GM21381 (cell line): Measurements from ENCODE around the gene COL4A1.
"Not testable (repeated sequence)": the region's sequence is repeated elsewhere in the genome, so short reads cannot be mapped to it uniquely, and the experiment has no call there.

Experiments used
- ATAC-seq: cut with Tn5 transposase; IDR thresholded peaks from one replicate; pipeline ENCODE4 v1.9.1; 2021; ENCODE audit warnings: mild to moderate bottlenecking, moderate library complexity; ENCODE audit not compliant: unreplicated experiment

COL4A1 gene

DNA sequence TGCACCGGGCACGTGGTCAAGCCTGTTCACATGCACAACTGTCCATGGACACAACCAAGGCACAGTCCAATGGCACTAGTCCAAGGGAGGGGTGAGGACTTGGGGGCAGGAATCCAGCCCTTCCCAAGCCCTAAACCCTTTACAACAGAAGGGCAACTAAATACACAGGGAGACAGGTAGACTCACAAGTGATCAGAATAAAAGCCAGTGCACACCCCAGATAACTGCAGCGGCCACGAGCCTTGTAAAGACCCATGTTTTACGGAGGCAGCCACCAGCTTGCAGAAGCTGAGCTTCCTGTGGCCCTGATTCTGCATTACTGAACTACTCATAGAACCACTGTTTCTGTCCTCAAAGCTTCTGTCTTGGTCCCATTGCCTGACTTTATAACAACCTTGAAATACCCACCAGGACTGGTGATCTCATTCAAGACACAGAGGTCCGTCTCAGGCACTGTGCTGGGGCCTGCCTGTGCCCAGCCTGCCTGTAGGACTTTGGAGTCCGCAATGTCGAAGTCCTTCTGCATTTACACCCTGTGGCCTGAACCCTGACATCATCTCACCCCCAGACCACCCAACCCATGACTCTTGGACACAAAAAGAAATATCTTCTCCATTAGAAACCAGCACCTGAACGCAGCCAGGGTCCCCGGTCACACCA, 181.2 kb downstream of the COL4A1 start:
- ATAC-seq: no peak

DNA sequence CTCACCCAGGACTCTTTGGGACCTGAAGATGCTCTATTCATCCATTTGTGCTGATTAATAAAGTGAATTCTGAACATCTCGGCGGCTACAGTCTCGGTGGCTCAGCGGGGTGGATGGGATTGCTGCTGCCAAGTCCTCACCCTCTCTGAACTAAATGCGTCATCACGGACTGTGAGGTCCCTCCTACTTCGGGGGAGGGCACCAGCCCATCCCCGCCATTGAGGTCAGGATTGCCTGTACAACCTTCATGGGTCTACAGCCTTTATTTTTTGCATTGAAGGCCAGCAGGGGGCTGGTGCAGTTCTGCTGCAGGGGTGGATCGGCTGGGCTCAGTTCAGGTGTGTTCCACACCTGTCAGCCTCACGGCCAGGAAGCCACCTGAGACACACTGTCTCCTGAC, 181.8 kb downstream of the COL4A1 start:
- no peak for ATAC-seq

DNA sequence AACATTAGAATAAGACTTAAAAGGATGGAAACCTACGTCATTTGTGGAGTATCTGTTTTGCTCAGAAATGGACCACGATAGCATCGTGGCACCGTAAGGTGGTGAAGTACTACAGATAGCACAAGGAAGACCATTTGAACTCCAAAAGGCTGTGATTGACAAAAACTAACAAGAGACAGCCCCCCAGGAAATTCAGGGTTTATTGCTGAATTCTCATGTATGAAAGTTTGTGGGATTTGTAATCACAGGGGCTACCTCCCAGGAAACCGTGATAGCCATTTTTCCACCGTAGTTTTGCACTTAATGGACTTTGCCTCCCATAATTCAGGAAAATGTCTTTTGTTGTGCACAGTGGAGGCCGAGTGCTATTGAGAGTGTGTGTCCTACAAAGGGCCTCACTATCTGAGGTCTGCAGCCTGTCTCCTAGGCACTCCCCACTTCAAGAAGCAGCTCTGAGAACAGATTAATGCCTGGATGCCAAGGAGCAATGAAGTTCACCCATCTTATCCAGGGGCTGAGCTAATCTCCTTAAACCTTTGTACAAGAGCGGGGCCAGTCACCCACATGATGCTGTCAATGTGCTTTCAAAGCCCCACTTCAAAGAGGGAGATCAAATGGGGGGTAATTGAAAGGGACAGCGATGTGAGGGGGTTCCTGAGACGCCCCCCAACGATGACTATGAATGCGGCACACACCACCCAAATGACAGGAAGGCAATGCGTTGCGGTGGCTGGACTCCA, 182.6 kb downstream of the COL4A1 start:
- no peak for ATAC-seq

DNA sequence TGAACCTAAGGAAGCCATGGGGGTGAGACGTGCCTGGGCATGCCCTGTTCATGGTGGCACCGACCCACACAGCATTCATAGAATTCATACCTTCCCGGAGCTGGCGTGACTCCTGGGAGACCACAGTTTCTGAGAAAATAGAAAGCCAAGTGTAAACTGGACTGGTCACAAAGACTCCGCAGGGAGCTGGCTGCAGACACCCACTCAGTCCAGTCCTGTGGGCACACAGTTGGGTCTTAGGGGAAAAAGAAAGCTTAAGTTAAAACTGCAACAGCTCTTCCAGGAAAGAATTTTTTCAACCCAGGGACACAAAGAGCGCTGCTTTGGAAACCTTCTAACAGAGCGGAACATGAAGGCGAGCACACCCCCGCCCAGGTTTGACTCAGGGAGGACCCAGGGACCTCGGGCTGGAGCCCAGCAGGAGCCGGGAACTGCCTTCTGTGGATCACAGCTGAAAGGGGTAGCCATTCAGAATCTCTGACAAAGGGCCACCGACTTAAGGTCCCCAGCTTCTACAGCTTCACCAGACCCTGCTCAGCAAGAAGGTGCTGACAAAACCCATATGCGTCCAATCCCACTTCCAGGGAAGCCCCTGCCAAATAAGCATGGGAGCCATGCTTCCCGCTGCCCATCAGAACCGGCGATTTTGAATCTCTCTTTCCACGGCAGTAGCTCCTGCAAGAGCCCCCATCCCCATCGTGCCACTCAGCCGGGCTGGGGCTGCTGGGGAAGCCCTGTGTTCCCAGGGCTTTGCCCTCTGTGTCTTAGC, 183.7 kb downstream of the COL4A1 start:
- no peak for ATAC-seq

DNA sequence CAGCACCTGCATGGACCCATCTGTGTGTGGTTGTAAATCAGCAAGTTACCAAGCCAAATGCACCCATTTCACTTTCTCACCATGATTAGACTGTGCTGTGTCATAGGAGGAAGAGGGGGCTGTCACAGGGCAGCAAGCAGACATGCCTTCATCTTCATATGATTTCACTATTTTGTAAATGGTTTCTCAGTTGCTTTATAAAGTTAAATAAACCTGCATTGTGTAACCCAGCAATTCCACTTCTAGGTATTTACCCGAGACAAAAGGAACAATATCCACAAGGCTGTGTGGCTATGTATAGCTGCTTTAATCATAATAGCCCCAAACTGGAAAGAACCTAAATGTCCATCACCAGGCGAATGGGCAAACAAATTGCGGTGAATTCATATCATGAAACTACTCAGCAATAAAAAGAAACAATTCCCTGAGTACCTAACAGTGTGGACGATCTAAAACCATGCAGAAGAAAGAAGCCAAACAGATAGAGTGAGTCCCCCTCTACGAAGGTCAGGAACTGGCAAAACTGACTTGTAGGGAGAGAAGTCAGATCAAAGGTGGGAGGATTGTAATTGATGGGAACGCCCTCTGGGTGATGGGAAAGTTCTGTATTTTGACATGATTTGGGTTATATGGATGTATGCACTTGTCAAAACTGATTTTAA, 185.4 kb downstream of the COL4A1 start:
- ATAC-seq: no peak

DNA sequence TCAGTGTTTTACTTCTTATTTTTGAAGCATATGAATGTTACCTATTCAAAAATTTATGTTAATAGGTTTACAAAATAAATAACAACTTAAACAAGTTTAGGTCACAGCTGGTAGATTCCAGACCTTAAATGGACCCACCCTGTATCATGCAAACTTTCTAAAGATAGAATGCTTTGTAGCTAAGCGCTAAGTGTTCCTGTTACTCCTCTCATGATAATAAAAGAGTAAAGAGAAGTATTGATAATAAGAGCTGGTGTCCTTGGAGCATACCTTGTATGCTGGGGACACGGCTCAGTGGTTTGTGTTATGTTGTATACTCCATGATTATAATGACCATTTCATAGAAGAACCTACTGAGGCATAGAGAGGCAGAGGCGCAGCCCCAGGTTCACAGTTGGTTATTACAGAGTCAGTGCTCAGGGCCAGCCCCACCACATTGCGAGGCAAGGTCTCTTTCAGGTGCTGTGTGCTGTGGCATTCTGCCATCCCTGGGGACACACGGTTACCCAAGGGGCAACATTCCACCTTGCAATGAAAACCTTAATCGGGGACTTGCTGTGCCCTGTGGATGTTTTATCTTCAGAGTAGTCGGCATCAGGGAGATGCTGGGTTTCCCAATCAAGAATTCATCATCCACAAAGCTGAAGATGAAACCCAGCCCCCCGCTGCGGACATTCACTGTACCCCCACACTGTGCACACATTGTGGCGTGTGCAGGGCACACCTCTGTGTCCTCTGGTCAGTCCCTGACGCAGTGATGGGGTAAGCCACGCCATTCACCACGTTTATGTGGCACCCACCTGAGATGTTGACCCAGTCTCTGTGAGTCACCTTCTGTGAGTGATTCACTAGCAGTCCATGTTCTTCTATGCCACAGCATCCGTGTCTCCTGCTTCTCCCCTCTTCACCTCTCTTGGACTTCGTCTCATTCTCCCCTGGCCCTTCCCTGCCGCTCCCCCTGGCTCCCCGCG, 186.7 kb downstream of the COL4A1 start:
- ATAC-seq: no peak

DNA sequence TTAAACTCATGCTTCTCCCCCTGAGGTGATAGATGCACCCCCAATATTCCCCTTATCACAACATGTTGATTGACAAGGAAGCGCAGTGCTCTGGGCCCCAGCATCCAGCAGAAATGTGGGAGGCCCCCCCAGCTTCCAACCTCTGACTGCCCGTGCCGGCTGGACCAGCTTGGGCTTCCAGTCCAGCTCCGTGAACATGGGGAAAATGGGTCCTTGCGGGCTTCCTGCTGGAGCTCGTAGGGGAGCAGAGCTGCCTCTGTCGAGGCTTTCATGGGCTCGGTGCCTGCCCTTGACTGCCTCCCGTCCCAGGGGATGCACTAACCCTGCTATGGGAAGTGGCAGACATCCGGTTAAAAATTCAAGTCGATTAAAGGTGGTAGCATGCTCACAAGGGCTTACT, 188.9 kb downstream of the COL4A1 start:
- ATAC-seq: no peak

DNA sequence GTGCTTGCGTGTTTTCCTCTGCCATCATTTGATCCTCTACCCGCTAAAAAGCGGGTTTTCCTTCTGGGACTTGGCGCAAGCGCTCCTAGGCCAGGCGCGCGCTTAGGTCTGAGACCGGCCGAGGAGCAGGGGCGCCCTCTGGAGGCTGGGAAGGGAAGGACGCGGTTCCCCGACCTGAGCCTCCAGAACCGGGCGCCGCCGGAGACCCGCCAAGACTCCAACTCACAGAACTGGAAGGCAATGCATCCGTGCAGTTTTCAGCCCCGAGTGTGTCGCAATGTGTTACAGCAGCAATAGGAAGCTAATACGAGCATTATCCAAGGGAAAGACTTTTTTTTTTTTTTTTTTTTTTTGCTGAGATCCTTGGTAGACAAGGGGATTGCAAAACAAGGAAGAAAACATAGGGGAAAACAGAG, 190.9 kb downstream of the COL4A1 start:
- ATAC-seq: peak; percentile 78

DNA sequence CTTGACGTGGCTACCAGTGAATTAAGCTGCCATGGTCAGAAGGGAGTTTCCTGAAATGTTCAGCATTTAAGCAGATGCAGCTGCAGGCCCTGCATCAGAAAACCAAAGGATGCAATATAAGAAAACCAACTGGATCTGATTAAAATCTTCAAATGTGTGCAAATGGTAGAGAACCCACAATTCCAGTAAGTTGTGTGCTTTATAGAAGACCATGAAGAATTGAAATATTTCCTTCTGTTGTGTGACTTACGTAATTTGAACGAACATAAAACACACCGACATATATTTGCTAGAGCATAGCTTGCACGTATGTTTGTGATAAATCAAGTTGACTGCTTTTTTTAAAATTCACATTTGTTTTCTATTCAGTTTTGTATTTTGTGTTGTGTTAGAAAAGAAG, 191.4 kb downstream of the COL4A1 start:
- ATAC-seq: no peak

DNA sequence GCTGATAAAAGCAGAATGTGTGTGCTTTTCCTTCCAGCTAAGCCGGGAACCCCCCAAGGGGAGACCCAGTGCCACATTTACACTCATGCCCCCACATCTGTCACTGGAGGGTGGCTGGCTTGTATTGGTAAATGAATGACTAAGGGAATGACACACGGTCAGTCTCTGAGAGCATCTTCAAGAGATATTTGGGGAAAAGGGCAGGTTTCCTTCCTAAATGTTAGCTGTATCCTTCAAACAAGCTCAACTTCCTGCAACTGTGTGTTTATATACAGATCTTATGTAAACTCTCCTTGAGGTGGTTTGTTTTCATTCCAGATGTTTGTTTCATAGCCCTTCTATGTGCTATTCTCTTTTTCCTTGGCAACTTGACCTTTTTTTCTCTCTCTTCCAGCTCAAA, 192.6 kb downstream of the COL4A1 start:
- no peak for ATAC-seq

DNA sequence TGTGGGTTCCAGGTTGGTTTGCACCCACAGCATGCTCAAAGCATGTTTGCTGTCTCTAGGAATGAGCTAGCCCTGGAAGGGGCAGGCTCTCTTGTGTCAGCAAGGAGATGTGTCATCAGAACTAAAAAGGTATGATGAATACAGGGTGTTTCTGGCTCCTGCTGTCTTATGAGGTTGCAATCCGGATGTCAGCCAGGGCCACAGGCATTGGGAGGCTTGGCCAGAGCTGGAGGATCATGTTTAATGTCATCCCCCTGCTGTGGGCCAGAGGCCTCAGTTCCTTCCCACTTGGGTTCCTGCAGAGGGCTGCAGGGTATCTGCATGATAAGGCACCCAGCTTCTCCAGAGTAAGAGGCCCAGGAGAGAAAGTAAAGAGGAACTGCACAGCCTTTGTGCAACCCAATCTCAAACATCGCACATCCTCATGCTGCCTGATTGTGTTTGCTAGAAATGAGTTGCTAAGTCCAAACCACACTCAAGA, 193.6 kb downstream of the COL4A1 start:
- ATAC-seq: no peak

DNA sequence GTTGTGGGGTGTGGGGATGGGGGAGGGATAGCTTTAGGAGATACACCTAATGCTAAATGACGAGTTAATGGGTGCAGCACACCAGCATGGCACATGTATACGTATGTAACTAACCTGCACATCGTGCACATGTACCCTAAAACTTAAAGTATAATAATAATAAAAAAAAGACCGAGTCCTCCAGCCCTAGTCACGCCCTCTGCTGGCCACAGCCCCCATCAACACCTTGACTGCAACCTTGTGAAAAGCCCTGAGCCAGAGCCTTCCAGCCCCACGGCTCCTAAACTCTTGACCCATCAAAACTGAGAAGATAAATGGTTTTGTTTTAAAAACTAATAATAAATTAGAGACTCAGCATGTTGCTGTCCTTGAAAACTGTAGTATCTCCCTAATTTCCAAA, 194.6 kb downstream of the COL4A1 start:
- not testable (repeated sequence) for ATAC-seq

DNA sequence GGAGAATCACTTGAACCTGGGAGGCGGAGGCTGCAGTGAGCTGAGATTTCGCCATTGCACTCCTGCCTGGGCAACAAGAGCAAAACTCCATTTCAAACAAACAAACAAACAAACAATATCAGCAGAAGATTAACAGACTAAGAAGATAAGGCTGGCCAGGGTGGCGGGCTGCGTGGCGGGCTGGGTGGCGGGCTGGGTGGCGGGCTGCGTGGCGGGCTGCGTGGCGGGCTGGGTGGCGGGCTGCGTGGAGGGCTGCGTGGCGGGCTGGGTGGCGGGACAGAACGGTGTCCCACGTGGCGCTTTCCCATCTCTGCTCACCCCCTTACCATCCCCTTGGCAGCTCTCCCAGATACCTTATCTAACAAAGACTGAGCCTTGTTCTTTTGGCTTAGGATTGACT, 196.2 kb downstream of the COL4A1 start:
- no peak for ATAC-seq

DNA sequence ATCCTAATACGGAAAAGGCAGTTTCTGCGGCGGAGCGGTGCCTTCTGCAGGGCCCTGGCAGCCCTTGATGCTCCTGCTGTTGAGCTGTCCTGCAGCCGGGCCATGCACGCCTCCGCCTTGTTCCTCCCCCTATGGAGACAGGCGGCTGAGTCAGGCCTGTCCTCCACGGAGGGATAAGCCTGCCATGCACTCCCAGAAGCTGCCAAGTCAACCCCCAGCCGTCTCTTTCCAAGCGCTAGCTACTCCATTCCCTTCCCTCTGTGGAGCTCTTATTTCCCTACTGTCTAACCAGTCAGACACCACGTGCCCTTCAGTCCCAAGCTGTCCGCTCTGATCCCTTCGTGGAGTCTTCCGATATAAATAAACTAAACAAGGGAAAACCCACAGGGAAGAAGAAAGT, 197.0 kb downstream of the COL4A1 start:
- ATAC-seq: no peak

DNA sequence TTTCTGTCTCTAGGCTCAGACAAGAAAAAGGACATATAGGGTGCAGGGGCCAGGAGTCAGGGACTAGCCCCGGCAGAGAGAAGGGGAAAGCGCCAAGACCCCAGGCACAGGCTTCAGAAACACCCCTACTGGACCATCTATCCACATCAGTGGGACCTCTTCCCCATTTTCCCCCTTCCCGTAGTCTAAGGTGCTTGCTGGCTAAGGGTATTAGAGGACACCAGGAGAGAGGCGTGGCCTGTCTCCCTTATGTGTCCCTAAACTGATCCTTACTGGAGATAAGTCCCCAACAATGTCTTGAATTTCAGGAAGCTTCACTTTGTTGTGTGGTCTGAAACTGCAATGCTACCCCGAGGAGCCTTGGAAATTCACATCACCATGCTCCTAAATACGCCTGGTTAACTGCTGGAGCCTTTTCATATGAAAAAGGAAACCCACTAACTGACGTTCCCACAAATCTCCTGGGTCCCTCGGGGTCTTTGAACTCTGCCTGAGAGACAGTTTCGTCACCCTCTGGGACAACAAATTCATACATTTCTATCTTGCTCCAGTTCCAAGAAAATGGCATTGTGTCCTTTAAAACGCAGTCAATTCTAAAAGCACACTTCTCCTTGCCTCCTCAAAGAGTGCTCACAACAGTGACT, 197.7 kb downstream of the COL4A1 start:
- ATAC-seq: no peak

DNA sequence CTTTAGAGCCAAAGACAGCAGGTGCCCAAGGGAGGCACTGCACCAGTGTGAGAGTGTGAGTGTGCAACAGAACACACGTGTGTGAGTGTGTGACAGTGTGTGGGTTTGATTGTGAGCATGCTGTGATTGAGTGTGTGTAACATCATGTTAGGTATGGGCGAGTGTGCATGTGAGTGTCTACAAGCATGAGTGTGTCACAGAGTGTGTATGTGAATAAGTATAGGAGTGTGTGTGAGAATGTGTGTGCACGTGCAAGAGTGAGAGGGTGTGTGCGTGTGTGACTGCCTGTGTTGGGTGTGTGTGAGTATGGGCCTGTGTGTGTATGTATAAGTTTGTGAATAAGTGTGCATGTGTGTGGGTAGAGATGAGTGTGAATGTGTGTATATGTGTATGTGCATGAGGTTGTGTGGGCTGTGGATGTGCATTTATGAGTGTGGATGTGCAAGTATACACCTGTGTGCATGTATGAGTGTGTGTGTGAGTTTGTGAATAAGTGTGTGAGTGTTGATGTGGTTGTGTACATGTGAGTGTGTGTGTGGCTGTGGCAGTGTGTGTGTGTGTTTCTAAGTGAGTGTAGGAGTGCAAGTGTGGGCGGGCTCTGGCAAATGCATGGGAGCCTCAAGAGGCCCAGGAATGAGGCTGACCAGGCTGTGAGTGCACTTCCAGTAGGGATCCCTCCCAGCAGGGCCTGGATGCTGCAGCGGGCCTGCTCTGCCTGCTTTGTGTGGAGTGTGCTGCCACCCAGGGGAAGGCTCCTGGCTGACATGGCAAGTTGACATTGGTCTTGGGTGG, 198.4 kb downstream of the COL4A1 start:
- ATAC-seq: no peak

DNA sequence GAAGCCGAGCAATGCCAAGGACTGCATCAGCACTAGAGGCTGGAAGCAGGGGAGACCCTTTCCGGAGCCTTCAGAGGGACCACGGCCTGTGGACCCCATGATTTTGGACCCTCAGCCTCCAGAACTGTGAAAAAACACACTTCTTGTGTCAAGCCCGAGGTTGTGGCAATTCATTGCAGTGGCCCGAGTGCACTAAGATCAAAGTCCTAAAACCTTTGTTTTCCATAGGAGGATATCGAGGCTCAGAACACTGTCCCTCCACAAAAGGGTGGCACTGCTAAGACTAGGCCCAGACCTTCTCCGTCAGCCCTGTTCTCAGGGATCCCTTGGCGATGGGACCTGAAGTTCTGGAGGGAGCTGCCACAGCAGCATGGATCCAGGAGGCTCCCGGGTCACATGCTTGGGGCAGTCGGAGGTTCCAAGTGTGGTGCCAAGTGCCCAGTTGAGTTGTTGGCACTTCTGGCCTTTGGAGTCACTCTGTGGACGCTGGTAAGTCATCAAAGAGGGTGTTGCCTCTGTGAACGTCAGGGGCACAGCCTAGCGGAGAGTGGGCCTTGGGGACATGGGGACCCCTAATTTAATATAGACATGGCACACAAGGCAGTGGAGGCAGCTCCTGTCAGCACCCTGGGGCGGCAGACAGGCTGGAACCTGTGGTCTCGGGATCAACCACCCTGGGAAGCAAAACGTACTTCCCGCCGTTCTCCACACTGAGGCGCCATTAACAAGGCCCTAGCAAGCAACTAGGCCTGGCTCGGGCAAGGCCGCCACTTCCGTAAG, 199.2 kb downstream of the COL4A1 start:
- no peak for ATAC-seq

DNA sequence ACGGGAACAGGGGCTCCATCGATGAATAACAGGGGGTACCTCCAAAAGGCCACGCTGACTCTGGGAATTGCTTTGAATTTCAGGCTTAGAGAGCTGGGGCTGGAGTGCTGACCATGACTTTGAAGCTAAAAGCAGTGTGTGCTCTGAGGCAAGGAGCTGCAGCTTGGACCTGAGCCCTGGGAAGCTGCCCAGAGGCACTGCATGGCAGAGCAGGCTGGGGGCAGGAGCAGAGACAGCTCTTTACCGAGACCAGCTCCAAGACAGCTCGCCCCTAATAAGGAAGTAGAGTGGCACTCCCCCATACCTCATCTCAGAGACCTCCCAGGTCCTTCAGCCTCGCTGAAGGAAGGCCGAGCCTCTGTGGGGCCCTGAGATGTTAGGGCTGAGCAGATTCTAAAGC, 200.2 kb downstream of the COL4A1 start:
- no peak for ATAC-seq
